ENCODE results near the gene SLC39A12. TPM values are rescaled to one million over a fixed set of nuclear protein-coding genes. Genes with fewer than 3 reads are reported as not detected.

Gene SLC39A12
- total RNA-seq, 1 experiment from 2014 or later = not detected

GRCh38 chr10:18044976-18045720, 93.4 kb downstream of the SLC39A12 start:
- DNase-seq (ENCODE audit: low spot score) = no peak

GRCh38 chr10:18056583-18056982, 104.9 kb downstream of the SLC39A12 start:
- no peak for DNase-seq (ENCODE audit: low spot score)

DNA sequence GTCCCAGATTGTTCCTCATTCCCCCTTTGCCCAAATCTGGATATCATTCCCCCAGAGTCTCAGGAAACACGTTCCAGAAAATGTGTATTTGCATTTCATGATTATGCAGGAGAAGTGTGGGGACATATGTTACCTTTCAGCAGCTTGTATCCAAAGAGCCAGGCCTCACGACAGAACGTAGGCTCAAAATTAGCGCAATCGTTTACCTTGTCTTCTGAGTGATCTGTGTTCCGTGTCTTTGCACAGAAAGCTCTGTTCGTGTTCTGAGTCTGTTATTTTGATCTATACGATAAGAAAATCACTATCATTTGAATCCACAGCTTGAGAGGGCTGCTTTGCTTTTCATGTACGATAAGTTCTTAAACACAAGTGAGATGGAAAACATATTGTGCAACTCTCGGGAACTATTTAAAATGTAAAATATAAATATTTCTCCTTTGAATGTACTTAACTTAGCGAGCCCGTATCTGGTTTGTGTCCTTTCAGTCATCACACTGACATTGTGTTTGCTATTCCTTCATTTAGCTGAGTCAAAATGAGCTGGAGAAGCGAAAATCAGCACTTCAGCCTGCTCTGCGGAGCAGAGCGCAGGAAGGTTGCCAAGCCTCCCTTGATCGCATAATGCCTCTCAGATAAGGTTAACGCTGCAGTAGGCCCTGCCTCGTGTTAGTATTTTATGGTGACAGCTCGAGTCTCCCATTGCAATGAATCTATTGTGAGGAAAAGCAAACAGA, 108.3 kb downstream of the SLC39A12 start:
- DNase-seq (ENCODE audit: low spot score) = no peak

DNA sequence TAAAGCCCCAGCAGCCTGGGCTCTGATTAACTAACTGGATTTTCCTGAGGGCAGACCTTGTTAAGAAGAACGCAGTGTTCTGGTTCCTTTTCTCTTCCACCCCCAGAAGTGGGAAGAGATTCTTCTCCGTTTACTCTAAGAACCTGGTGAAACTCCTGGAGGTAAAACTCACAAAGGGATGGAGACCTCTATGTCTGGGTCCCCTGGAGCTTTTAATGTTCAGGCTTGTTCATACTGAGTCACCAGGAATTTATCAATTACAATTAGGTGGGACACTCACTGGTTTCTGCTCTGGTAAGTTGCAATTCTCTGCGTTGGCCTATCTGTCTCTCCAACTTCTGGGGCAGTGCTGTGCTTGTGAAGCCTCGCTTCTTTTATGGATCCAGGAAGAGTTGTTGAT, 115.2 kb downstream of the SLC39A12 start:
- DNase-seq (ENCODE audit: low spot score) = no peak

DNA sequence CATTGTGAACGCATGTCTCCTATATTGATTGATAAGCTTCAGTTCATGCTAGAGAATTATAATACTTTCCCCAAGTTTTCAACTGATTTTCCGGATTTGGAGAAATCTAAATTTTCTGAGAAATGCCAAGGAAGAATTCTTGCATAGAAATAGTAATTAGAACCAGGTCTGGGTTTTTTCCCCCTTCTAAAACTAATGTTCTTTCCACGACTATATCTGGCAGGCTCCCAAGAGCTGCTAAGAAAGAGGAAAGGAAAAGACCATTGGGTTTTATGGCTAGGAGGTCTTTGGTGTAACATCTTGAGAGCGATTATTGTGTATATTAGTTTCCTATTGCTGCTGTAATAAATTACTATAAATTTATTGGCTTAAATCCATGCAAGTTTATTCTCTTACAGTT, 116.7 kb downstream of the SLC39A12 start:
- DNase-seq (ENCODE audit: low spot score) = no peak

- DNase-seq (ENCODE audit: low spot score) = no peak
Measured at GRCh38 chr10:18071591-18071990, 119.9 kb downstream of the SLC39A12 start.

DNA sequence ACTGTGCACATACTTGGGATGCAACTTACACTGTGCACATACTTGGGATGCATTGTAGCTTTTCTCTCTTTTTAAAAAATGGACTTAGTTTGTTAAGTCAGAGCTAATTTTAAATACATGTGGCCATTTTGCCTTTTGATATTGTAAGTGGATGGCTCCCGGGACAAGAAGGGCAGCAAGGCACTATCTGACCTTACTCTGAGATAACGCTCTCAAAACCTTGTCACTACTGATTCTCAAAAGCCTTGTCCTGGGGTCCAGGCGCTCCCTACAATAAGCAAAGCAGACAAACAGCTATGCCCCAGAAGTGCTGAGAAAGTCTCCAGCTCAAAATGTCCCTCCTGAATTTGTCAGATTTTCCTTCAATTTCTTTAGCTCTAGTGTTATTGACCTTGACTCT, 121.6 kb downstream of the SLC39A12 start:
- DNase-seq (ENCODE audit: low spot score) = no peak

DNA sequence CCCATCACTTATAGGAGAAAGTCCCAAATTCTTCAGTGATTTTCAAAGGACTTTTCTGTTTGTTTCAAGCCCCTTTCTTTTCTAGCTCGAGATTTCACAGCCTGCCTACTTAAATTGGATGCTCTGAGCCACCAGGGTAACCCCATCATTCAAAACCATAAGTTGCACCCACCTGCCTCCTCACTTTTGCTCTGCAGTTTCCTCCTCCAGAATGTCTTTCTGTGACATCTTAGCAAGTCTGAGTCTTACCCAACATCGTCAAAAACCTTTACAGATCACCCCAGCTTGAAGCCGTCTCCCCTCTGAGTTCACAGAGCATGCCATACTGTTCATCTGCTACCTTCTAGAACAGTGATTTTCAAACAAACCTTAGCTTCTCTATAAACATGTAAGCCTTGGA, 124.2 kb downstream of the SLC39A12 start:
- DNase-seq (ENCODE audit: low spot score) = no peak

DNA sequence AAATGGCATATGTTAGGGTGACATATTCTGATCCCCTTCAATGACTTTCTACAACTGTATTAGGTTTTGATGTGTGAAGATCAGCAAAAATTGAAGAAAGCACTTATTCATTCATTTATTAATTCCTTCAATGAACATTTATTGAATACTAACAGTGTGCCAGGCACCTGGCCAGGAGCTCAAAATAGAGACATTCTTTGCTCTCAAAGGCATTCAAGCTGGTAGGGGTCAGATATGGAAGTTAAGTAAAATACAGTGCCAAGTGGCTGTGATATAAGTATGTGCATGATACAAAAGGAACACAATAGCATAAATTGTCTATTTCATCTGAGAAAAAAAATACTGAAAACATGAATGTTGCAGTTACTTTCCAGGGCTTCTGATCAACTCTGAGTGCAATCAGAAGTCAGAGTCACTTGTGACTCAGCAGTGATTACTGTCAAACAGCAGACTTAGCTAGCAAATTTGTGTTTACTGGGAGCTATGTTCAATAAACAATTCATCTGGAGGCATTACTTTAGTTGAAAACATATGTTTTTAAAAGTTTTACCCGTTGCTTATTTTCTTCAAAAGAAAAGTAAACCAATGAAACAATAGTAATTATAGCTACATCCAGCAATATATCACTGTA, 128.1 kb downstream of the SLC39A12 start:
- DNase-seq (ENCODE audit: low spot score) = peak; percentile 21

- no peak for DNase-seq (ENCODE audit: low spot score)
Measured at GRCh38 chr10:18082381-18082780, 130.7 kb downstream of the SLC39A12 start.

DNA sequence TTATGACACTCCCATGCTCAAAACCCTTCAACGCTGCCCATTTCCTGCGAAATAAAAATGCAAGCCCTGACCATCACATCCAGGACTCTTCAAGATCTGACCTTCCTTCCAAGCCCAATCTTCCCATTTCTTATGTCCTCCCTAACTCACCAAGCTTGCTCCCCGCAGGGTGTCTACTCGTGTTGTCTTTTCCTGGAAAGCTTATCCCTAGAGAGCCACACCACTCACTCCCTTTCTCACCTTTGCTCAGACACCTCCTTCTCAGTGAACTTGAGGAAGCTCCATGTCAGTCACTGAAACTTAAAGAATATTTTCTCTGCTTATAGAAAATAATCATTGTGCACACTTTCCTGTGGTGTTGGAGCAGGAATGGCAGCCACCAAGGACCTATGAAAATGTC, 134.1 kb downstream of the SLC39A12 start:
- no peak for DNase-seq (ENCODE audit: low spot score)

DNA sequence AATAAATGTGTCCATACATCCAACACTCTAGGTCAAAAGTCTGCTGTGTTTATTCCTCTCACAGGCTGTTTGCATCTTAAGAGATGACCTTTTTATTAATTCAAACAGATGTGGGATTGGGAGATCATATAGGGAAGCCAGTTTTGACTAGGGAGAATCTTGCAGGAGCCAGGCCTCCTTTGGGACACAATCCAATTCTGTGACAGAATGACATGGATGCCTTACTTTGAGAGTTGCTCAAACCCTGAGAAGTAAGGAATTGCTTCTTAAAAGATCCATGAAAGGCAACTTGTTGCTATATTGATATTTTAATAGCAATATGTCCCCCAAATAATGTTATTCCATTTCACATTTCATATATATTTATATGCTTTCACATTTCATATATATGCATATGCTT, 135.0 kb downstream of the SLC39A12 start:
- DNase-seq (ENCODE audit: low spot score) = no peak

DNA sequence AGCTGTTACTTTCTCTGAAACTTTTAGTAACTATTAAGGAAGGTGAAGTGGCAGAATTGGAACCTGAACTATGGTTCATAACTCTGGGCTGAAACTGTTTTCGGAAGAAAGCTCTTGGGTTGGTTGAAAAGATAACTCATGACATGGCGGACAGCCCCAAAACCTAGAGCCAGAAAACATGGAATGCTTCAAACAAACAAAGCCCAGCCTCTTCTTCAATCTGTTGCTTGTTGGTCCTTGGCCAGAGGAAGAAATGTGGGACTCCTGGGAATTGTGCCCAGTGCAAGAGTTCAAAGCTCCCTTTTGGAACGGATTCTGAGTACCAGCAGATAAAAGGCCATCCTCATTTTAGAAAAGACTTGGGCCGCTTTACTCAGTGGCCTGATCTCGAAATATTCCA, 135.6 kb downstream of the SLC39A12 start:
- no peak for DNase-seq (ENCODE audit: low spot score)

Other genes starting within 250 kb of the SLC39A12 start
- 0.04 TPM in 1 of 2 replicates, not detected in the other for gene TMEM236, start 199.7 kb upstream of the SLC39A12 start, total RNA-seq (2014; rRNA removed; shearing (Covaris generic))
- not detected in 2 replicates for gene MRC1, start 142.6 kb upstream of the SLC39A12 start, total RNA-seq (2014; rRNA removed; shearing (Covaris generic))
- 0.62 and 1.2 TPM in 2 replicates for gene CACNB2, start 188.5 kb downstream of the SLC39A12 start, total RNA-seq (2014; rRNA removed; shearing (Covaris generic))

Measured in H4 (cell line).